Right renal pelvis (tissue), 4 donors: ENCODE measurements around the gene CCDC102A. TPM values are rescaled to one million over a fixed set of nuclear protein-coding genes. Genes with fewer than 3 reads are reported as not detected.
"Not testable (repeated sequence)": the region's sequence is repeated elsewhere in the genome, so short reads cannot be mapped to it uniquely, and the experiment has no call there.

Experiments used
- DNase-seq, 4 donors: peaks; one replicate each; pipeline ENCODE4 v3.0.0-alpha.2; 2013; ENCODE audit warnings: low read depth in 4 of 4, low spot score in 3 of 4, missing footprints in 1 of 4
- polyA plus RNA-seq, 4 donors: library from polyadenylated mRNA; unstranded; fragments of 120-200 nt; gene quantifications; one replicate each; pipeline ENCODE4 v1.2.1, GENCODE V29; 2013; ENCODE audit not compliant: insufficient read length in 4 of 4

The CCDC102A gene
- 10 to 100 TPM; 17.5 to 20.3 (median 18.0) TPM for polyA plus RNA-seq

DNA sequence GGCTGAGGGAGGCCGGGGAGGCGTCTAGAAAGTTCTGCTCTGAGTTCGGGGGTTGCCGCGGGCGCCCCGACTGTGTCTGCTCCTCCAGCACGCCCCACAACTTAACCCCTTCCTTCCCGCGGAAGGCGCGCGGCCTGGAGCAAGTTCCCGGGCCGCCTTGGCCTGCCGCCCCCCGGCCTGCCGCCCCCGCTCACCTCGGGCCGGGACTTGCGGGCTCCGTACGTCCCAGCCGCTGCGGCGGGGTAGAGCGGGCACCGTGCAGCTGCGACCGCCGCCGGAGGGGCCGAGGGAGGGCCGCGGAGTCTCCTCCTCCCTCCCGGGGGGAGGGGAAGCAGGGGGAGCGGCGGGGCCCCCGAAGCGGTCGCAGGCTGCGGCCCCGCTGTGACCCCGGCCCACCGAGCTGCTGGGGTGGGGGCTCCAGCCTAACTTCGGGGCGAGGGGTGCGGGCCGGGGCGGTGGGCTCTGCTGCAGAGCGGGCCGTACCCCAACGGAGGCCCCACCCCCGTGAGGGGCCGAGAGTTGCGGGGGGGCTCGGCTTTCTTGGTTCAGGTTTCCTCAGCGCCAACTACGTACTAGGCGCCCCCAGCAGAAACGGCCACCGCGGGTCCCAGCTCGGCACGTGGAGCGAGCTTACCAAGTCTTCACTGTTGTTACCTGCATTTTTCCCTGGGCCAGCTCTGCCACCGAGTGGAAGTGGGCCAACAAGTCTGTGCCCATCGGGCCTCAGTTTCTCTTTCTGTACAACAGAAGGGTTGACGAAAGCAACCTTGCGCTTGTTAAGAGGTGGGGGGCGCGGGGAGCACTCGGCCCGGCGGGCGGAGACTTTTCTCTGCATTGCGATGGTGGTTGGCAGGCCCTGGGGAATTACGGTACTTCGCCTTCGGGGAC, at the start of gene CCDC102A:
Gene CCDC102A (minus strand): TSS at position 266 of the 888 bp plus-strand sequence. CDS start 7,394 bp downstream, outside the sequence.
- DNase-seq = no peak

DNA sequence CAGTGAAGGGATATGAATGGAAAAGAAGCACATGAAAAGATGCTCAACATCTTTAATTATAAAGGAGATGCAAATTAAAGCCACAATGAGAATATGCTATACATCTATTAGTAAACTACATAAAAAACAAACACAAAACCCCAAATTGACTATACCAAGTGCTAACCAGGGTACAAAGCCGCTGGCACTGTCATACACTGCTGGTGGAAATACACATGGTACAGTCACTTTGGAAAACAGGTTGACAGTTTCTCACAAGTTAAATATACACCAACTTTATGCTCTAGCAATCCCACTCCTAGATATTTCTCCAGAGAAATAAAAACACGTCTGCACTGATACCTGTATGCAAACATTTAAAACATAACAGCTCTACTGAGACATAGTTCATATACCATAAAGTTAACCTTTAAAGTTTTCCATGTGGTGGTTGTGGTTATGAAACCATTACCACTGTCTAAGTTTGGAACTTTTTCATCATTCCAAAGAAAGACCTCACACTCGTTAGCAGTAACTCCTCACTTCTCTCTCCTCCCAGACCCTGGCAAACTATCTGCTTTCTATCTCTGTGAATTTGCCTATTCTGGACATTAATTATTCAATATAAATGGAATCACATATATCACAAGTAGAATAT, 48.8 kb upstream of the CCDC102A start:
- no peak for DNase-seq

DNA sequence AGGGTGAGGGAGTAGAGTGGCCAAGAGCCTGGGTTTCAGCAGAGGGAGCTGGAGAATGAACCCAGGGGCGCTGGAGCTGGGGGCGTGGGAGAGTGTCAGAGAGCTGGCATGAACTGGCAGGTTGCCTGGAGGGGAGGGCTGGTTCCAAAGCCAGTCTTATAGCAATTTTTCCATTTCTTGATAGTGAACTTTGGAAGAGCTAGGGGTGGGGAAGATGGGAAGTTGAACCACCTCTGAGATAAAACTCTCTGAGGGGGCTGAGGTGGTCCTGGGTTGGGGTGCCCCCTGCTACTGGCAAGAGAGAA, 42.9 kb upstream of the CCDC102A start:
- no peak for DNase-seq

DNA sequence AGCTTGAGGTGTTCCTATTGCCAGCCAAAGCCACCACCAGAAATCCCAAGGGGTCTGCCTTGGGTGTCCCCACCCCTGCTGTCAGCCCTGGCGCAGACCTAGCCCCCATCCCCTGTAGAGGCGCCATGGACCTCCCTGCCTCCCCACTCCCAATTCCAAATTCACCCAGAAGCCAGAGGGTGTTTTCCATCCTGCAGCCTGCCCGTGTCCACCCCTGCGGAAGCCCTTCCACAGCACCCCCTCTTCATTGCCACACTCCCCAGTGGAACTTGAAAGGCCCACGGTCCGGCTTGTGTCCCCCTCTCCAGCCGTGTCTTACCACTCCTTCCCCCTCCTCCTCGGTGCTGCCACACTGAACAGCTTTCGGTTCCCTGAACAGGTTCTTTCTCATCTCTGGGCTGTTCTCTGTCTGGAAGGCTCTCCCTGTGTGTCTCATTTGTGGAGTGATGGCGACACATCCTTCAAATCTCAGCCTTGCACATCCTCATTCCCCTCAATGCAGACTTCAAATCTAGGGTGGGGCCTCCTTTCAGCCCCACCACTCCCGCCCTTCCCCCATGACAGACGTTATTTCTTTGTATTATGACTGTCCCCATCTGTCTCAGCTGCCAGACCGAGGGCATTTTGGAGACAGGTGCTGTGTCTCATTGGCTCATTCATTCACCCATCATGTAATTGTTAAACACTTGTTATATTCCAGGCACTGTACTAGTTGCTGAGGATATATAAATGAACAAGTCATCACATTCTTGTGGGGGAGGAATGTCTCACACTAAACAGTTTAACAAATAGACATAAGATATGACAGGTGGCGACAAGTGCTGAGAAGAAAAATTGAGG, 42.4 kb upstream of the CCDC102A start:
- DNase-seq = no peak

DNA sequence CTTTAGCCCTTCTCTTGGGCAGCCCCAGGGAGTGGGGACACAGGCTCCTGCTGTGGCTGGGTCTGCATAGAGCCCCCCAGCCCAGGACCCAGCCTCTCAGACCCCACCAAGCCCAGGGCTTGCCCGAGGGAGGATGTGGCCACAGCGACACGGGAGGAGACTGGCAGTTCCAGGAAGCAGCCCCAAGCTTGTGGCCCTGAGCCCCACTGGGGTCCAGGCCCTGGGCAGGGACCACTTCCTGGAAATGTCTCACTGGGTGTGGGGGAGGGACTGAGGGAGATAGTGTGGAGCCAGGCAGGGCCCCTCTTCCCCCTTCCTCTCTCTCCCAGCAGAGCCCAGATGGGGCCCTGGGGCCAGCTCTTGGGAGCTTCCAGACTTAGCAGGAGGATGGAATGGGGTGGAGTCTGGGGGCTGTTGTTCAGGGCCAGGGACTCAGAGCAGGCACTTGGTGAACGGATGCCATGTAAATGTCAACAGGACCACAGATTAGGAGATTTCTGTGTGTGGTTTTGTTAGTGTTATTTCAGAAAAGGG, 41.4 kb upstream of the CCDC102A start:
- DNase-seq = no peak

DNA sequence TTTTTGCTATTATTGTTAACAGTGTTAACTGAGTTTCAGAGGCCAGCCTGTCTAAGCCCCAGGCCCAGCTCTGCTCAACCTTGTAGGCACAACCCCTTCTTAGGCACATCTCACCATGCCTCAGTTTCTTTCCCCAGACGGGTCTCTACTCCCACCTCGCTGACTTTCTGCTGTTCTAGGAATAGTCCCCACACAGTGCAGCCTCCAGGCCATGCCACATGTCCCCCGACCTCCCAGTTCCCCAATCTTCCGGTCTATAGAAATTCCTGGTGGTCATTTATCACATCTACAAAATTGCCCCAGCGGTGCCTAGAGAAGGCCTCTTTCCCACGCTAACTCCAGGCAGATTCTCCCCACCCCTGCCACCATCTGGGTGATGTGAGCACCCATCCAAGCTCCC, 40.8 kb upstream of the CCDC102A start:
- DNase-seq = no peak

DNA sequence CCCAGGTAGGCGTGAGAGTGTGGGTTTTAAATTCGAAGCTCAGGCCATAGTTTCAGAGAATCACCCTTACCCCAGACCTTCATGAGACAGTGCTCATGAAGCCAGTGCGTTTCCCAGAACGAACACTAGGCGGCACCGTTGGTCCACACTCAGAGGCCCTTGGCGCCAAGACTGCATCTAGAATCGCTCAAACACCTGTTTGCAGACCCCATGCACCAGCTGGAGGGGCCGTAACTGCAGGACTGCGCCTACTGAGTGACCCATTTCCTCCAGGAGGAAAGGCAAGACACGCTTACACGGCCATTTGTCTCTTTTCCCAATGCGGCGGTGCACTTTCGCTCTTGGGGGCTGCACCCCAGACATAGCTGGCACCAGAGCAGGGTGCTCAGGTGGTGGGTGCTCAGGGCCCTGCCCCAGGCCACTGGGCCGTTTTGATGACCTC, 40.1 kb upstream of the CCDC102A start:
- DNase-seq = peak; percentile 54 to 68 (median 60)

DNA sequence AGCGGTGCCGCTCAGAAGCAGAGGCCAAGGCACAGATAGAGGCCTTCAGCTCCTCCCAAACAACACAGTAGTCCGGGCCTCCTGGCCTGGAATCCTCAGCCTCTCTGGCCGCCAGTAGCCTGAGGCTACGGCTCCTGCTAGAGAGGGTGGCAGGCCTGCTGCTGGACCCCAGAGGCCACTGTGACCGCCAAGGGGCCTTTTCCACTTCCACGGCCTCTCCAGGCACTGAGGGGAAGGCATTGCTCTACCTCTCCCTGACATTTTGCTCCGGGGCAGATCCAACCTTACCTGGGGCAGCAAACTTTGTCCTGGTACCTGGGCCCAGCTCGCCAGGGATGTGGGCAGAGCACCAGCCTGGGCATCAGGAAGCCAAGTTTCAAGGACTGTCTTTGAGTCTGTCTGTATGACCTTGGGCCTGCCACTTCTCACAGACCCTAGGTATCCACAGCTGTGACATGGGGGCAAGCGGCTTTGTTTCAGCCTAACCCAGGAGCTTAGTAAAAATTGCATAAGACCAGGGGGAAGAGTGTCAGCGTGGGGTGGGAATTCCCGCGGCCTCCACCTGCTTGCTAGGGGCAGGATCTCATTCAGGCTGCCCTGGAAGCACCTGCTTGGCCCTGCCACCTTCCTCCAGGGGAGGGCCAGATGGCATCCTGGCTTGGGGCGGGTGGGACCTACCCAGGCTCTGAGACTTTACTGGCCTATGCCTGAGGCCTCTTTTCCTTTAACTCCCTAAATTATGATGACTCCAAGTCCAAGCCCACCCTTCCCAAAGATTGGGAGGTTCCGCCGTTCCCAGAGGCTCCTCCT, 39.3 kb upstream of the CCDC102A start:
- DNase-seq = no peak

DNA sequence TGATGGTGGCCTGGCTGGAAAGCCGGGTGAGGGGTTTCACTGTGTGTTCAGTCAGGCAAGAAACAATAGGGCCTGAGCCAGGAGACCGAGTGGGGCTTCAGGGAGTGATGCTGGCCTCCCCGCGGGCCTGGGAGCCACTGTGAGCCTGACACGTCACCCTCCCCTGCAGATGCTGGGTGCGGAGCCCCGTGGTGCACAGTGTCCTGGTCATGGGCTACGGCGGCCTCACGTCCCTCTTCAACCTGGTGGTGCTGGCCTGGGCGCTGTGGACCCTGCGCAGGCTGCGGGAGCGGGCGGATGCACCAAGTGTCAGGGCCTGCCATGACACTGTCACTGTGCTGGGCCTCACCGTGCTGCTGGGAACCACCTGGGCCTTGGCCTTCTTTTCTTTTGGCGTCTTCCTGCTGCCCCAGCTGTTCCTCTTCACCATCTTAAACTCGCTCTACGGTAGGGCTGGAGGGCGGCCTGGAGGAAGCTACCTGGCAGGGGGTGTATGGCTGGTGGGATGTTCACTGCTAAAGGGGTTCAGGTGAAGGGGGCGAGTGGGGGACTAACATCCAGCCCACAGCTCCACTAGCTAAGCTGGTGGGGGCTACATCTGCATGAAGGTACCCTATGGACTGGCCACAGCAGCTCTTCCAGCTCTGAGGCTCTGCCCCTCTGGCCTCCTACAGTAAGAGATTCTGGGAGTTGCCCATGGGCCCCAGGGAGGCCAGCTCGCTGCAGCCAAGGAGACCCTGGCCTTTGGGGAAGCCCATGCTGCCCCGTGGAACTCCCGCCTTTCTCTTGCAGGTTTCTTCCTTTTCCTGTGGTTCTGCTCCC, 38.5 kb upstream of the CCDC102A start:
- no peak for DNase-seq

DNA sequence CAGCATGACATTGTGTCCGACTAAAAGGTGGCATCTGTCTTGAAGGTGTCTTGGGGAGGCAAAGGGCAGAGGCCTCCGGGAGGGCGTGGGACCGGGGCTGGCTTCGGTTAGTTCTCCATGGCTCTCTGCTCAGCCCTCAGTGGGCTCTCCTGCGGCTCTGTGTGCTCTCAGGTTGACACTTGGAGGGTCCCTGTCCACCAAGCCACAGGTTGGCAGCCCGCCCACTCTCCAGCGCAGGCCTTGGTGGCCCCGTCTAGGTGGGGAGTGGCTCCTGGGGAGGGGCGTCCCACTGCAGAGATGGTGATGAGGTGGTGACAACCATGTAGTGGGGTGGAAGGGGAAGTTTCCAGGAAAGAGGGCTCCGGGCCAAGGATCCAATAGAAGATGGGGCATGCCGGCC, 37.7 kb upstream of the CCDC102A start:
- no peak for DNase-seq

DNA sequence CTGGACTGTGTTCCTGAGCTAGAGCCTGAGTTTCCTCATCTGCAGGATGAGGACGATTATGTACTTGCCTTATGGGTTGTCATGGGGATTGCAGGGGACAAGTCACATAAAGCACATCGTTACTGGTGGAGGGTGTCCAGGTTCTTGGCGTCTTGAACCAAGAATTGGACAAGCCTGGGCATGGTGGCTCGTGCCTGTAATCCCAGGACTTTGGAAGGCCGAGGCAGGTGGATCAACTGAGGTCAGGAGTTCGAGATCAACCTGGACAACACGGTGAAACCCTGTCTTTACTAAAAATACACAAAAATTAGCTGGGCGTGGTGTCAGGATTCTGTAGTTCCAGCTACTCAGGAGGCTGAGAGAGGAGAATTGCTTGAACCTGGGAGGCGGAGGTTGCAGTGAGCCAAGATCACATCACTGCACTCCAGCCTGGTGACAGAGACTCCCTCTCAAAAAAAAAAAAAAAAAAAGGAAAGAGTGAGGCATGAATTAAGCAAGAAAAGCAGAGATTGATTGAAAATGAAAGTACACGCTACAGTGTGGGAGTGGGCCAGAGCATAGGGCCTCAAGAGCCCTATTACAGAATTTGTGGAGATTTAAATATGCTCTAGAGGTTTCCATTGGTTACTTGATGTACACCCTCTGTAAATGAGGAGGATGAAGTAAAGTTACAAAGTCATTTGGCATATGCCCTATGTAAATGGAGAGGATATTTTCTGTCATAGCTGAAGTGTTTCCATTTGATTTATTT, 36.8 kb upstream of the CCDC102A start:
- DNase-seq = no peak

DNA sequence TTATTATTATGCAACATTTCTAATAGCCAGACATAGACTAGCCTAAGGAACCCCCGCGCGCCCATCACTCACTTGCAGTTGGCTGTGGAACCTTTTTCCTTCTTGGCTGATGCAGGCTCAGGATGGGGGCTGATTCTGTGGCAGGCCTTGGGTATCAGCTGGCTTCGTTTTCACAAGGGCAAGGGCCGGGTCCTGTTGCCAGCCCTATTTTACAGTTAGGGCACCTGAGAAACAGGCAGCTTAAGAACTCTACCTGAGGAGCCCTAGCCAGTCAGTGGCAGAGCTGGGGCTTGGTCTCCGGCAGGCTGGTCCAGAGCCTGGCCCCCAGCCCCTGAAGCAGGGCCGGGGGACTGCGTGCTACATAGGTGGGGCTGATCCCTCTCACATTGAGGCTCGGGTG, 34.7 kb upstream of the CCDC102A start:
- no peak for DNase-seq

DNA sequence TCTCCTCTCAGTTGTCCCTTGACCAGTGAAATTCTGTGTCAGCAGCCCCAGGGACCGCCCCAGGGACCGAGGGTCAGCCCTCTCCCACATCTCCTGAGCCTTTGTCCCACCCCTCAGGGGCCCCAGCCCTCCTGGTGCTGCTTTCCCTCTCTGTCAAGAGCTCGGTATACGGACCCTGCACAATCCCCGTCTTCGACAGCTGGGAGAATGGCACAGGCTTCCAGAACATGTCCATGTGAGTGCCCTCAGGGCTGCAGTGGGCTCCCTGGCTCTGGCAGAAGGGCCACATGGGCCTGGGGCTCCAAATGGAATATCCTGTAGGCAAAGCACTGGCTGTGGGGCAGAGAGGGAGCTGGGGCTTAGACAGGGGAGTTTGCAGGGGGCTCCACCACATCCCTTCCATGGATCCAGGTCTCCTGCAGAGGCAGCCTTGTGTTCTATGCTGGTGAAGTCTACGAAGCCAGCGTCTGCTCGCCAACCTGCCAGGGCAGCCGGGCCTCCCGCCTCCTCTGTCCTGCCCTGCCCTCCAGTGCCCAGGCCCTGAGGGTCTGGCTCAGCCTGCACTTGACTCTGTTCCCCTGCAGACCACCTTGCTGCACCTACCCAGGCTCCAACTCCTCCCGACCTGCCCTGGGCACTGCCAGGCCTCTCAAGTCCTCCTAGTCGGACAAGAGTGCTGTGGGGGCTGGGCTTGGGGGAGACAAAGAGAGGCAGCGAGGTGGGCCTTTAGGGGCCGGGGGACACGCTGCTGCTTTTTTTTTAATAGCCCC, 34.1 kb upstream of the CCDC102A start:
- DNase-seq = no peak

DNA sequence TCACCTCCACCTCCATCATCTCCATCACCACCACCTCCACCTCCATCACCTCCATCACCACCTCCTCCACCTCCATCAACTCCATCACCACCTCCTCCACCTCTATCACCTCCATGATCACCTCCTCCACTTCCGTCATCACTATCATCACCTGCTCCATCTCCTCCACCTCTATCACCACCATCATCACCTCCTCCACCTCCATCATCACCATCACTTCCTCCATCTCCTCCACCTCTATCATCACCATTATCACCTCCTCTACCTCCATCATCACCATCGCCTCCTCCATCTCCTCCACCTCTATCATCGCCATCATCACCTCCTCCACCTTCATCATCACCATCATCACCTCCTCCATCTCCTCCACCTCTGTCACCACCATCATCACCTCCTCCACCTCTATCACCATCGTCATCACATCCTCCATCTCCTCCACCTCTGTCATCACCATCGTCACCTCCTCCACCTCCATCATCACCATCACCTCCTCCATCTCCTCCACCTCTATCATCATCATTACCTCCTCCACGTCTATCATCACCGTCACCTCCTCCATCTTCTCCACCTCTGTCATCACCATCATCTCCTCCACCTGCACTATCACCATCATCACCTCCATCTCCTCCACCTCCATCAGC, 33.1 kb upstream of the CCDC102A start:
- no peak for DNase-seq

DNA sequence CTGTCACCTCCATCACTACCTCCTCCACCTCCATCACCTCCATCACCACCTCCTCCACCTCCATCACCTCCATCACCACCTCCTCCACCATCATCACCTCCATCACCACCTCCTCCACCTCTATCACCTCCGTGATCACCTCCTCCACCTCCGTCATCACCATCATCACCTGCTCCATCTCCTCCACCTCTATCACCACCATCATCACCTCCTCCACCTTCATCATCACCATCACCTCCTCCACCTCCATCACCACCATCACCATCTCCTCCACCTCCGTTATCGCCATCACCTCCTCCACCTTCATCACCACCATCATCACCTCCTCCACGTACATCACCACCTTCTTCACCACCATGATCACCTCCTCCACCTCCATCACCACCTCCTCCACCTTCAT, 32.4 kb upstream of the CCDC102A start:
- not testable (repeated sequence) for DNase-seq

DNA sequence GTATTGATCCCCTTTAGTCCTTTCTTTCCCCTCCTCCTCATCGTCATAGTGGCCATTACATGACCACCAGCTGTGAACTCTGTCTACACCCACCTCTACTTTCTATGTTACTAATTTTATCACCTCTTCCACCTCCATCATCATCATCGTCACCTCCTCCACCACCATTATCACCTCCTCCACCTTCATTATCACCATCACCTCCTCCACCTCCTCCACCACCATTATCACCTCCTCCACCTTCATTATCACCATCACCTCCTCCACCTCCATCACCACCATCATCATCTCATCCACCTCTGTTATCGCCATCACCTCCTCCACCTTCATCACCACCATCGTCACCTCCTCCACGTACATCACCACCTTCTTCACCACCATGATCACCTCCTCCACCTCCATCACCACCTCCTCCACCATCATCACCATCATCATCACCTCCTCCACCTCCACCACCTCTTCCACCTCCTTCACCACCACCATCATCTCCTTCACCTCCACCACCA, 31.9 kb upstream of the CCDC102A start:
- no peak for DNase-seq

DNA sequence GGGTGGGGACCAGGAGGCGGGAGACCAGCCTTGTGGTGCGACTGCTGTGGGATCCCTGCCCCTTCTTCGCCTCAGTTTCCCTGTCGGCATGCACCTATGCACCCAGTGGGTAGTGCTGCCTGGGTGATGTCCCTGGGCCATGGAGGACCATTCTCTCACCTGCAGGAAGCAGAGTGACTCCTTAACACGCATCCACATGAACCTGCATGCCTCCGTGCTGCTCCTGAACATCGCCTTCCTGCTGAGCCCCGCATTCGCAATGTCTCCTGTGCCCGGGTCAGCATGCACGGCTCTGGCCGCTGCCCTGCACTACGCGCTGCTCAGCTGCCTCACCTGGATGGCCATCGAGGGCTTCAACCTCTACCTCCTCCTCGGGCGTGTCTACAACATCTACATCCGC, 31.3 kb upstream of the CCDC102A start:
- DNase-seq = no peak
